H1 (cell line): Measurements from ENCODE around the gene FAM76B.

Experiments used
- CTCF ChIP-seq, 3 experiments: IDR thresholded peaks; 1 replicate in 2 of 3; 2 replicates in 1 of 3; pipeline versions ENCODE4 v1.5.1 to v1.6.1; 2011; ENCODE audit warnings: low read length in 3 of 3, mild to moderate bottlenecking in 3 of 3, inconsistent platforms in 2 of 3, low read depth in 1 of 3, moderate library complexity in 1 of 3; ENCODE audit not compliant: insufficient read depth in 1 of 3; ENCODE audit errors: control extremely low read depth in 1 of 3
- E2F6 ChIP-seq: IDR thresholded peaks from 2 replicates; pipeline ENCODE4 v1.6.1; 2012; ENCODE audit warnings: inconsistent platforms
- JUN ChIP-seq: IDR thresholded peaks from 2 replicates; pipeline ENCODE4 v1.6.1; 2011; ENCODE audit warnings: low read depth, mild to moderate bottlenecking, improper control_type of control experiment, low read length
- MAFK ChIP-seq: IDR thresholded peaks from 2 replicates; pipeline ENCODE4 v1.6.1; 2012; ENCODE audit warnings: low read depth, mild to moderate bottlenecking, improper control_type of control experiment, low read length
- POLR2AphosphoS5 ChIP-seq: IDR thresholded peaks from 2 replicates; pipeline ENCODE4 v1.6.1; 2011; ENCODE audit warnings: low read depth, low read length

GRCh38 chr11:95750101-95750500 lies 39.5 kb downstream of the FAM76B start:
- TF ChIP-seq CTCF (IDR thresholded peaks at IDR 0.05; ENCODE audit: control extremely low read depth in 1 of 3, insufficient read depth in 1 of 3, low read depth in 1 of 3, low read length in 3 of 3): no peak
- no peak for TF ChIP-seq MAFK
- no peak for TF ChIP-seq POLR2AphosphoS5
- no peak for TF ChIP-seq E2F6
- no peak for TF ChIP-seq JUN
